T47D (cell line): ENCODE results near the gene PHAF1.

Experiments used
- DNase-seq, 2 experiments: peaks; one replicate each; pipeline versions ENCODE4 v3.0.0 to v3.0.0-alpha.2; 2011 to 2012; ENCODE audit warnings: low read depth in 1 of 2, low spot score in 1 of 2
- JUND ChIP-seq: IDR thresholded peaks from 2 replicates; pipeline ENCODE4 v1.6.1; 2012; ENCODE audit warnings: low read depth
- in situ Hi-C: cut with HindIII; loops from 2 replicates; pipeline ENCODE4 v1.10.0; 2016; ENCODE audit warnings: low sequenced_read_pairs, low pct_unique_long_range_greater_than_20kb

Gene PHAF1

DNA sequence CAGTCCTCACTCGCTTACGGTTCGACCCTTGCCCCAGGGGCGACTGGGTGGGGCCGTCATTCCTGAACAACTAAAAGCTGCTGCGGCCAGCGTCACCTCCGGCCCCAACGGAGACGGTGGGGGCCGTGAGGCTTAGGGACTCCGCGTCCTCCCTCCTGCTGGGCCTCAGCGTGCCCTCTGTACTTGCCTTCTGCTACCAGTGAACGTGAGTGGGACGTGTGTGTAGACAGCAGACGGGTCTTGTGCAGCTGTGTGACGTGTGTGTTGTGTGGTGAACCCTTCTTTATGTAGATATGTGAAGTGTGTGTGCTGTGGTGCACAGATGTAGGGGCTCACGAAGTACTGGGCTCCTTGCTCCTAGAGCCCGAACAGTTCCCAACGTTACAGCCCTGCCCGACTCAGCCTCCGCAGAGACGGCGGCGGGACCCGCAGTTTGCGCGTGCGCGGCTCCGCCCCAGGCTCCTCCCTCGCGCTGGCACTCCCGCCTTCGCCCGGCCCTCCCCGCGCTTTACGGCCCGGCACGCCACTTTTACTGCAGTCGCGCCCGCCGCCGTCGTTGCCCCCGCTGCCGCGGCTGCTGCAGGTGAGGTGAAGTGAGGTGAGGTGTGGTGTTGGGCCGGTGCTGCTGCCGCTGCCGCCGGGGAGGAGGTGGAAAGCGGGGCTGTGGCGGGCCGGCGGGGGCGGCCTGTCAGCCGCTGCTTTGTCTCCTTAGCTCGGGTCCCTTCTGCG is at the start of gene PHAF1:
Gene PHAF1, plus strand, starts transcription at position 535 of the 729 bp plus-strand sequence. CDS start 235 bp downstream, outside the sequence.
- DNase-seq: peak; percentile 95 to 96

DNA sequence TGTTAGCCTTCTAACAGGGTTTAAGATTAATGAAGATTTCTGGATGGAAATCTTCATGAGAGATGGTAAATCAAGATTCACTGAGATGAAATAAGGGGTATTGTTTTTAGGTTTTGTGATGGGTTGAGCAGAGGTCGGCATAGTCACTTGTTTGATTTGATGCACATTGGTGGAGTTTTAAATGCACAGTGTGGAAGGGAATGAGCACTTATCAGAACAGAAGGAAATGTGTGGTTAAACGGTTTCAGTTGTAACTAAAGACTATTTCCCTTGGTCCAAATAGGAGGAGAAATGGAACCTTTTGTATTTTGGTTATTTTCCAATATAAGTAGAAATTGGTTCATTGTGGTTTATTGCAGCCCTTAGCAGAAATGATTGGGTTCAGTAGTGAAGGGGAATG is 46.7 kb upstream of the PHAF1 start:
- in situ Hi-C loops: no loop called here
- no peak for TF ChIP-seq JUND
- no peak for DNase-seq

More for the DNA sequence above, at the start of gene PHAF1:
- TF ChIP-seq JUND: no peak
- in situ Hi-C loops: no loop called here

DNA sequence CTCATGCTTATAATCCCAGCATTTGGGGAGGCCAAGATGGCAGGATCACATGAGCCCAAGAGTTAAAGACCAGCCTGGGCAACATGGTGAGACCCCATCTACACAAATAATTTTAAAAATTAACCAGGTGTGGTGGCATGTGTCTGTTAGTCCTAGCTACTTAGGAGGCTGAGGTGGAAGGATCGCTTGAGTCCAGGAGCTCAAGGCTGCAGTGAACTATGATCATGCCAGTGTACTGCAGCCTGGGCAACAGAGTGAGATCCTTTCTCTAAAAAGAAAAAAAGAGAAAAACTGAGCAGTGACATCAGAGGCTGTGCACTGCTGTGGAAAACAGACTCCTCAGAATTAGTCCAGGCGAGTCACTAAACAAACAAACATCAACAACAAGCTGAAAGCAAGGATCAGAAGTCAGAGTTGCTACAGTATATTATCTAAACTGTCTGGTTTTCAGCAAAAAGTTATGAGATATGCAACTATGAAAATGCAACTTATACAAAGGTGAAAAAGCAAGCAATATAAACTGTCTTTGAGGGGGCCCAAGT is 41.5 kb upstream of the PHAF1 start:
- no peak for DNase-seq
- in situ Hi-C loops: no loop called here

DNA sequence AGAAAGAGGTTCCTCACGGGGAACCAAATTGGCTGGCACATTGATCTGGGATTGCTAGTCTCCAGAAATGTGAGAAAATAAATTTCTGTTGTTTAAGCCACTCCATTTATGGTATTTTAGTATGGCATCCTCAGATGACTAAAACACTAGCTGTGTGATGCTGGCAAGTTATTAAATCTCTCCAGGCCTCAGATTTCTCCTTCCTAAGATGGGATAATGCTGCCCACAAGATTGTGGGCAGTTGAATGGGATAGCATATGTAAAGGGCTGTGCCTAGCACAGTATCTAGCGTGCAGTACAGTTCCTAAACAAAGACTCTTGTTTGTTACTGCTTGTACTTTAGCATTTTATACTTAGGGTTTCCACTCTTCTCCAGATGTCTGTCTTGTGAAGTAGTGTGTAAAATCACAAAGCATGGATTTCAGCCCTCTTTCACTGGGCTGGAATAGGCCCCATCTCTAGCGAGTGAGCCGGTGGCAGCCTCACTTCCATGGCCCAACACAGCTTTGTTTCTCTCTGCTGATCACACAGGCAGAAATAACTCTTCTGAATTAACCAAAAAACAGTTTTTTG is 38.2 kb upstream of the PHAF1 start:
- DNase-seq: no peak
- in situ Hi-C loops: no loop called here
- TF ChIP-seq JUND: no peak

More for the DNA sequence above, 41.5 kb upstream of the PHAF1 start:
- no peak for TF ChIP-seq JUND

- DNase-seq: no peak
- TF ChIP-seq JUND: no peak
- in situ Hi-C loops: no loop called here
Measured at GRCh38 chr16:67075331-67075730, 34.4 kb upstream of the PHAF1 start.

GRCh38 chr16:67077871-67078270 is 31.9 kb upstream of the PHAF1 start:
- in situ Hi-C loops: no loop called here
- no peak for DNase-seq
- no peak for TF ChIP-seq JUND

DNA sequence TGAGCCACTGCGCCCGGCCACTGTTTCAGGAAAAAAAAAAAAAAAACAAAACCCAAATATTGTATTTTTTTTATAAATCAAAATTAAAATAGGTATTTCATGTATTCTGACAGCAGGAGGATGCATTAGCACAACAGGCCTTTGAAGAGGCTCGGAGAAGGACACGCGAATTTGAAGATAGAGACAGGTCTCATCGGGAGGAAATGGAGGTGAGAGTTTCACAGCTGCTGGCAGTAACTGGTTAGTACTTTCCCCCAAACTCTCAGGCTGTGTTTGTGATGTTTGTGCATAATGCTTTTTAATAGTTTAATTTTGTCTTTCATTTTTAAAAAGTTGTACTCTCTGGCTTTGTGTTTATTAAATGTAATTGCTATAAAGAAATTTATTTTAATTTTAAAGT is 27.6 kb upstream of the PHAF1 start:
- in situ Hi-C loops: no loop called here
- no peak for TF ChIP-seq JUND
- no peak for DNase-seq

DNA sequence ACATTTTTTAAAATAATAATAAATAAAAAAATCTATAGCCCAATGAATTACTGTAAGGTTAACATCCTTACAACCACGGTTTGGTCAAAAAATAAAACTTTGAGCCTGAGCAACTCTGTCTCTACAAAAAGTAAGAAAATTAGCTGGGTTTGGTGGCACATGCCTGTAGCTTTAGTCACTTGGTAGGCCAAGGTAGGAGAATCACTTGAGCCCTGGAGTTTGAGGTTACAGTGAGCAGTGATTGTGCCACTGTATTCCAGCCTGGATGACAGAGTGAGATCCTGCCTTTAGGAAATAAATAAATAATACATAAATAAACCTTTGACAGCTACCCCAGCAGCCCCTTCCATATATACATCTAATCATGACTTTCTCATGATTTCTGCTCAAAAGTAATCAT is 26.9 kb upstream of the PHAF1 start:
- no peak for DNase-seq
- TF ChIP-seq JUND: no peak
- in situ Hi-C loops: no loop called here

- no peak for DNase-seq
- in situ Hi-C loops: no loop called here
- no peak for TF ChIP-seq JUND
Measured at GRCh38 chr16:67084345-67085028, 25.3 kb upstream of the PHAF1 start.

DNA sequence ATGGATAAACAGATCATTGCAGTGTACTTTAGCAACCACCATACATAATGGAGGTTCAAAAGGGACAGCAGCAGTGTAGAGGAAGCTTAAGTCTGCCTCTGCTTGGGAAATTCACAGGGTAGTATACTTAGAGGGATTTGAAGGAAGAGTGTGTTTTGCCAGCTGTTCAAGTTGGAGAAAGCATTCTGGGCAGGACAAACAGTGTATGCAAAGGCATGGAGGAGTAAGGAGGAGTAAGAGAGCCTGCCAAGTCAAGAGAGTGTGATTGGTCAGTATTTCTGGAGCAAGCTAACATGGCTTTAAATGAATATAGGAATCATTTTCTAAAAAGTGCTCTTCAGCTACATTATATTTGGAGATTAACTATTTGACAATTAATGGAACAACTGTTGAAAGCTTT is 22.9 kb upstream of the PHAF1 start:
- peak in 1 of 2 experiments; percentile 40 for DNase-seq
- TF ChIP-seq JUND: no peak
- in situ Hi-C loops: no loop called here

GRCh38 chr16:67087291-67087690 is 22.4 kb upstream of the PHAF1 start:
- no peak for DNase-seq
- in situ Hi-C loops: no loop called here
- no peak for TF ChIP-seq JUND

DNA sequence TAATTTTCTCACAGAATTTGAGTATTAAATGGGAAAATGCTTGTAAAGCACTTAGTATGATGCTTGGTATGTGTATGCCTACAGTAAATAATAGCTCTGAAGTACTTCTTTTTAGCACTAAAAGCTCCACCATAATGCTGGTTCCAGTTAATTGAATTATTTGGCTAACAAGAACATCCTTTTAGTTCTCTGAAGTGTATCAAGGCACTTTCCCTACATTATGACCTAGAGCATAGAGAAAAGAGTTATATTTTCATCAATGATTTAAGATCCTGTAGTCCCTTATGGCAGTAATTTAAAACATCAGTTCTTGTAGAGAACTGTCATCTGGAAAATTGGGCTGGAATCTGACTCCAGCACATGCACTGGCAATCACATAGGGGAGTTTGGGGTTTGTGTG is 21.9 kb upstream of the PHAF1 start:
- TF ChIP-seq JUND: no peak

DNA sequence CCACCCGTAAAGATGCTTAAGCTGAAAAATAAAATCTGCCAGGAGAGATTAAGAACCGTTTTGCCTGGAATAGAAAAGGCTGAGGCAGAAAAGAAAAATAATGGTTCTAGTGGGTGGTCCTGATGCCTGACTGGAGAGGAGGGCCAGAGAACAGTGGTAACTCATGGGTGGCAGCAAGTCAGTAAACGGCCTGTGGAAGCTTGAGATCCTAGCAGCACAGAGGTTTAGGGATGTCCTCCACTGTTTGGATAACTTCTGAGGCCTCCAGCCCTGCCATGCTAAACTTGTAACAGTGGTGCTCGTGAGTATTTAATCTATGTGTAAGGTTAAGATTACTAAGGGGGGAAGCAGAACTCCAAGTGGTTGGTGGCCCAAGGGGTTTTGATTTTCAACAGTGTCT is 21.2 kb upstream of the PHAF1 start:
- no peak for DNase-seq
- in situ Hi-C loops: no loop called here
- no peak for TF ChIP-seq JUND

More for the DNA sequence above, 21.9 kb upstream of the PHAF1 start:
- in situ Hi-C loops: no loop called here
- no peak for DNase-seq
